Measurements from ENCODE around the gene TGFB1I1. TPM values are rescaled to one million over a fixed set of nuclear protein-coding genes. Genes with fewer than 3 reads are reported as not detected.

Gene TGFB1I1
- total and polyA plus RNA-seq, 2 experiments from 2014 or later, result 4.1 to 4.2 TPM

- H4K20me1 ChIP-seq (replicated peaks; ENCODE audit: insufficient read depth), result peaks cover 4% of the 10 kb centered on the region; the same call in 1 of the 2 replicates
- Mint-ChIP-seq H3K27me3 (ENCODE audit: insufficient read depth, low read depth, poor library complexity) (peaks cover 6% of the 10 kb centered on the region), H3K4me1 (peaks cover 30% of the 10 kb centered on the region), H3K9me3 (no peaks in the 10 kb centered on the region), H3K27ac (no peak overlapping the region), H3K36me3 (ENCODE audit: low read depth) (peaks cover 4% of the 10 kb centered on the region; the same call in 2 of the 3 replicates), H3K4me3 (no peak overlapping the region)
- TF ChIP-seq POLR2AphosphoS5 (IDR thresholded peaks at IDR 0.05; ENCODE audit: low read depth), result no peak
- no peaks in the 10 kb centered on the region for H3K36me3 ChIP-seq (ENCODE audit: insufficient read depth)
- no peak overlapping the region for H3K4me3 ChIP-seq
- DNase-seq (ENCODE audit: low spot score), result no peak
- H3K27ac ChIP-seq (ENCODE audit: low read depth), result no peak overlapping the region
- H3F3A ChIP-seq (replicated peaks; ENCODE audit: low read depth), result no peaks in the 10 kb centered on the region
- no peak overlapping the region for H3K4me2 ChIP-seq
- no peaks in the 10 kb centered on the region for H3K27me3 ChIP-seq (ENCODE audit: insufficient read depth)
- peaks cover 26% of the 10 kb centered on the region for H3K4me1 ChIP-seq (ENCODE audit: insufficient read depth)
- no peak for ATAC-seq
- peaks cover 8% of the 10 kb centered on the region for H3K79me2 ChIP-seq (replicated peaks; ENCODE audit: insufficient read depth)
- no peak overlapping the region for H2AFZ ChIP-seq
- H3K9me2 ChIP-seq (ENCODE audit: insufficient read depth), result no peaks in the 10 kb centered on the region
Measured at GRCh38 chr16:31504159-31504558, 32.2 kb downstream of the TGFB1I1 start.

- Histone ChIP-seq H3K4me1 (ENCODE audit: insufficient read depth) (peaks cover 27% of the 10 kb centered on the region), H3K27me3 (ENCODE audit: insufficient read depth) (no peaks in the 10 kb centered on the region), H3K9me2 (ENCODE audit: insufficient read depth) (no peaks in the 10 kb centered on the region), H3K79me2 (replicated peaks; ENCODE audit: insufficient read depth) (peaks cover 8% of the 10 kb centered on the region), H4K20me1 (replicated peaks; ENCODE audit: insufficient read depth) (peaks cover 4% of the 10 kb centered on the region; the same call in 1 of the 2 replicates), H3K36me3 (ENCODE audit: insufficient read depth) (no peaks in the 10 kb centered on the region), H2AFZ (no peak overlapping the region), H3F3A (replicated peaks; ENCODE audit: low read depth) (no peaks in the 10 kb centered on the region), H3K4me2 (no peak overlapping the region), H3K27ac (ENCODE audit: low read depth) (no peak overlapping the region), H3K4me3 (no peak overlapping the region)
- Mint-ChIP-seq H3K27ac (no peak overlapping the region), H3K4me3 (no peak overlapping the region), H3K36me3 (ENCODE audit: low read depth) (peaks cover 4% of the 10 kb centered on the region; the same call in 2 of the 3 replicates), H3K9me3 (no peaks in the 10 kb centered on the region), H3K27me3 (ENCODE audit: insufficient read depth, low read depth, poor library complexity) (peaks cover 7% of the 10 kb centered on the region), H3K4me1 (peaks cover 32% of the 10 kb centered on the region)
- no peak for DNase-seq (ENCODE audit: low spot score)
- no peak for ATAC-seq
- TF ChIP-seq CTCF (conservative IDR thresholded peaks at IDR 0.05; ENCODE audit: low read depth in 2 of 2) (no peak), REST (IDR thresholded peaks at IDR 0.05; ENCODE audit: unreplicated experiment) (no peak), EZH2 (IDR thresholded peaks at IDR 0.05; ENCODE audit: low read depth, unreplicated experiment) (no peak), JUNB (IDR thresholded peaks at IDR 0.05; ENCODE audit: unreplicated experiment) (no peak), ZNF462 (CRISPR knock-in tag; IDR thresholded peaks at IDR 0.05) (no peak), ETS1 (IDR thresholded peaks at IDR 0.05) (no peak)
Measured at GRCh38 chr16:31505483-31505882, 33.5 kb downstream of the TGFB1I1 start.

Measured in GM23338 (cell line).